GM12878 (cell line): ENCODE results near the gene DTNBP1. TPM values are rescaled to one million over a fixed set of nuclear protein-coding genes. Genes with fewer than 3 reads are reported as not detected.

Experiments
- ATAC-seq: fragments of 200-7000 bp; cut with Tn5 transposase; 3 replicates; pipeline ENCODE4 v1.9.1; 2020; ENCODE audit warnings: mild to moderate bottlenecking, moderate library complexity
- BruUV-seq: library from RNA; stranded (reverse); fragments of 400-500 nt; replicated peaks from 2 replicates; lab custom pipeline; 2021; lab: Mats Ljungman, UMichigan
- CTCF ChIA-PET: fragments of 300-600 bp; sonication (Branson Sonifier 250); formaldehyde crosslinking; extraction: SDS; loops from one replicate; lab custom pipeline; 2021; ENCODE audit warnings: inconsistent platforms; lab: Yijun Ruan, JAX
- POLR2A ChIA-PET: fragments of 350-600 bp; formaldehyde crosslinking; extraction: SDS; loops from one replicate; lab custom pipeline; 2021; ENCODE audit warnings: inconsistent platforms; lab: Charles Lee
- RAD21 ChIA-PET: fragments of 300-600 bp; sonication (Branson Sonifier 250); formaldehyde crosslinking; loops from one replicate; lab custom pipeline; 2023; ENCODE audit warnings: antibody characterized with exemption; ENCODE audit not compliant: unreplicated experiment; lab: Charles Lee
- SMC1A ChIA-PET: fragments of 300-600 bp; sonication (Branson Sonifier 250); formaldehyde crosslinking; loops from one replicate; lab custom pipeline; 2023; ENCODE audit not compliant: unreplicated experiment, uncharacterized antibody; lab: Charles Lee
- DNase-seq: peaks from one replicate; pipeline ENCODE4 v3.0.0-alpha.2; 2011; ENCODE audit warnings: low read depth, low spot score
- FAIRE-seq: peaks from 3 replicates; lab custom pipeline; 2011; peaks lifted over from hg19 to GRCh38; lab: Jason Lieb, UNC
- H2AFZ ChIP-seq: 2 replicates; pipeline ENCODE4 v1.6.0; 2011; ENCODE audit warnings: low read depth, low read length, control low read depth; ENCODE audit not compliant: control insufficient read depth
- H3K27ac ChIP-seq: 2 replicates; pipeline ENCODE4 v1.5.1; 2011; ENCODE audit warnings: control low read depth; ENCODE audit not compliant: control insufficient read depth, insufficient read depth
- H3K27me3 ChIP-seq, 2 experiments: replicated peaks in 1 of 2; 2 replicates each; pipeline versions ENCODE4 v1.6.0 to v1.6.1; 2011; ENCODE audit warnings: low read length in 1 of 2; ENCODE audit not compliant: control insufficient read depth in 2 of 2, insufficient read depth in 2 of 2
- H3K36me3 ChIP-seq, 2 experiments: 2 replicates each; pipeline ENCODE4 v1.5.1; 2011; ENCODE audit warnings: low read length in 1 of 2; ENCODE audit not compliant: control insufficient read depth in 2 of 2, insufficient read depth in 2 of 2
- H3K4me1 ChIP-seq: 2 replicates; pipeline ENCODE4 v1.6.1; 2011; ENCODE audit warnings: mild to moderate bottlenecking, low read length, moderate library complexity, mixed read lengths; ENCODE audit not compliant: control insufficient read depth, insufficient read depth
- H3K4me2 ChIP-seq: 2 replicates; pipeline ENCODE4 v1.6.0; 2011; ENCODE audit warnings: control low read depth; ENCODE audit not compliant: control insufficient read depth, insufficient read depth
- H3K4me3 ChIP-seq: fragments of 200-600 bp; sonication (generic); 2 replicates; pipeline ENCODE4 v1.5.1; 2016
- H3K79me2 ChIP-seq: 2 replicates; pipeline ENCODE4 v1.6.0; 2011; ENCODE audit warnings: low read length; ENCODE audit not compliant: control insufficient read depth, insufficient read depth
- H3K9ac ChIP-seq: 2 replicates; pipeline ENCODE4 v1.8.0; 2011; ENCODE audit warnings: low read length, control low read depth, mixed read lengths; ENCODE audit not compliant: control insufficient read depth, insufficient read depth
- H3K9me3 ChIP-seq: replicated peaks from 3 replicates; pipeline ENCODE4 v1.5.1; 2011; ENCODE audit warnings: mild to moderate bottlenecking, low read length; ENCODE audit not compliant: control insufficient read depth, insufficient read depth
- H4K20me1 ChIP-seq: 2 replicates; pipeline ENCODE4 v1.6.0; 2011; ENCODE audit not compliant: control insufficient read depth, insufficient read depth
- BCL11A ChIP-seq: IDR thresholded peaks from 2 replicates; pipeline ENCODE4 v1.6.1; 2011; ENCODE audit warnings: low read depth, low read length
- CBX5 ChIP-seq: sonication (generic); IDR thresholded peaks from 2 replicates; pipeline ENCODE4 v1.6.1; 2016; ENCODE audit warnings: low read depth, moderate library complexity, mild to moderate bottlenecking, inconsistent platforms
- ESRRA ChIP-seq: IDR thresholded peaks from 2 replicates; pipeline ENCODE4 v1.6.1; 2012; ENCODE audit warnings: mild to moderate bottlenecking, low read length, improper control_type of control experiment
- IKZF2 ChIP-seq, 2 experiments: fragments of 450-650 bp; IDR thresholded peaks; 2 replicates each; pipeline ENCODE4 v1.6.1; 2017; ENCODE audit warnings: mild to moderate bottlenecking in 2 of 2, moderate library complexity in 2 of 2
- RFX5 ChIP-seq: IDR thresholded peaks from 2 replicates; pipeline ENCODE4 v1.6.1; 2011; ENCODE audit warnings: low read depth, low read length, improper control_type of control experiment
- SMAD1 ChIP-seq: fragments of 450-650 bp; IDR thresholded peaks from 2 replicates; pipeline ENCODE4 v1.6.1; 2018; ENCODE audit warnings: mild to moderate bottlenecking, low read depth; ENCODE audit not compliant: partially characterized antibody
- SPI1 ChIP-seq: IDR thresholded peaks from 2 replicates; pipeline ENCODE4 v1.6.1; 2011; ENCODE audit warnings: low read depth, mild to moderate bottlenecking, low read length, moderate library complexity, borderline replicate concordance; ENCODE audit not compliant: insufficient read depth
- STAT3 ChIP-seq: IDR thresholded peaks from 2 replicates; pipeline ENCODE4 v1.6.1; 2011; ENCODE audit warnings: low read depth, low read length, improper control_type of control experiment
- SUZ12 ChIP-seq: fragments of 200-600 bp; sonication (generic); IDR thresholded peaks from one replicate; pipeline ENCODE4 v1.6.1; 2018; ENCODE audit warnings: antibody characterized with exemption, mild to moderate bottlenecking; ENCODE audit not compliant: unreplicated experiment
- WGBS: methylation state at CpG from one replicate; pipeline ENCODE4 v1.1.6; 2016; ENCODE audit warnings: low lambda C conversion rate; ENCODE audit not compliant: insufficient replicate concordance, insufficient coverage; ENCODE audit errors: missing lambda C conversion rate; 5-methylcytosine and 5-hydroxymethylcytosine counted together
- in situ Hi-C: fragments of 300-500 bp; cut with MboI; formaldehyde crosslinking; loops from 9 replicates; pipeline ENCODE4 v1.14.3; 2018; ENCODE audit warnings: mixed read lengths
- intact Hi-C: fragments of 100-400 bp; cut with micrococcal nuclease; formaldehyde crosslinking; loops from one replicate; pipeline ENCODE4 v1.14.2; 2022; ENCODE audit not compliant: unreplicated experiment
- polyA plus RNA-seq, 11 experiments: library from polyadenylated mRNA; depleted of rRNA in 4 of 11; unstranded in 6 of 11; stranded (reverse) in 5 of 11; fragments of >200 nt; fragmentation: Nextera tagmentation in 4 of 11; fragmentation: Illumina TruSeq in 1 of 11; extraction: Ambion mirVana in 4 of 11; extraction: Trizol in 1 of 11; gene quantifications; 1 replicate in 1 of 11; 2 replicates in 10 of 11; pipeline versions ENCODE4 v1.2.1 to v1.2.3, GENCODE V29; 2011 to 2016; ENCODE audit warnings: inconsistent platforms in 2 of 11, missing spikeins in 2 of 11, low read depth in 1 of 11
- total RNA-seq, 4 experiments: library from RNA; depleted of rRNA in 3 of 4; stranded (reverse); fragments of >200 nt in 3 of 4; fragmentation: Illumina TruSeq in 1 of 4; extraction: Trizol in 1 of 4; gene quantifications; 2 replicates each; pipeline versions ENCODE4 v1.2.1 to v1.2.3, GENCODE V29; 2013 to 2021
- TF ChIP-seq, protein P1 (sequence below): IDR thresholded peaks from 2 replicates; pipeline ENCODE4 v1.6.1; 2012; ENCODE audit warnings: low read depth, low read length, improper control_type of control experiment

The DTNBP1 gene
- total and polyA plus RNA-seq, 10 of the 15 experiments (the other 5 are each of a cell fraction or from before 2014, with no cell fraction given): 7.1 to 40.3 (median 20.1) TPM

DNA sequence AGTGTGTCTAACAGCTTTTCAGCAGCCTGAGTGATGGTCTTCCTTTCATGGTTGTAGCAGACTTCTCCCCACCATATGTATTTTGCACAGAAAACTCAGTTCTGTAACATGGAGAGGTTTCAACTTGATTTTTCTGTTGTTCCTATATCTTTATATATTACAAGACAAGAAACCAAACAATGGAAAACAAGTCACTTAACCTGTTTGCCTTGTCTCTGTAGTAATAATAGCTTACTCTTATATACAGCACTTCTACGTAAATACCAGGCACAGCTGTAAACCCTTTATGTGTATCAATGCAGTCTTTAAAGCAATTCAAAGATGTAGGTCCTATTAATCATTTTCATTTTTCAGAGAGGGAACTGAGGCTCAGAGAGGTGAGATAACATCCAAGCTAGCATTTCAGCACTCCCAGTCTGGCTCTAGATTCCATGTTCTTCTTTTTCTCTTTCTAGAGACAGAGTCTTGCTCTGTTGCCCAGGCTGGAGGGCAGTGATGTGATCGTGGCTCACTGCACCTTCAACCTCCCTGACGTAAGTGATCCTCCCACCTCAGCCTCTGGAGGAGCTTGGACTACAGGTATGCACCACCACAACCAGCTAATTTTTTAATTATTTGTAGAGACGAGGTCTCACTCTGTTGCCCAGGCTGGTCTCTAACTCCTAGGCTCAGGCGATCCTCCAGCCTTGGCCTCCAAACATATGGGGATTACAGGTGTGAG, 90.4 kb downstream of the DTNBP1 start:
- SMC1A ChIA-PET: interaction anchor here (1.3 to 3.2 kb wide), 5 partner anchors 11 to 53 kb away, joined by 4 to 10 read pairs (median 6); no protein-coding TSS in a partner anchor
- Histone ChIP-seq H3K79me2 (no peaks in the 10 kb centered on the region), H3K27me3 (no peaks in the 10 kb centered on the region), H3K27ac (no peak overlapping the region), H3K9me3 (no peaks in the 10 kb centered on the region; the same call in 2 of the 3 replicates), H2AFZ (no peak overlapping the region), H3K9ac (no peak overlapping the region), H3K36me3 (no peaks in the 10 kb centered on the region; a peak in 1 of 4 replicates), H4K20me1 (no peaks in the 10 kb centered on the region), H3K4me1 (peaks cover 5% of the 10 kb centered on the region), H3K4me2 (no peak overlapping the region), H3K4me3 (no peak overlapping the region)
- FAIRE-seq: no peak
- 97% methylated on average over 5 of the region's 5 CpGs for WGBS
- no peak for DNase-seq
- CTCF ChIA-PET: interaction anchor here (0.9 to 1.4 kb wide), 4 partner anchors 10 to 51 kb away, joined by 3 to 4 read pairs (median 4); no protein-coding TSS in a partner anchor
- POLR2A ChIA-PET: interaction anchor here (1.1 kb wide), 1 partner anchor 11 kb away, joined by 3 read pairs; no protein-coding TSS in a partner anchor
- in situ Hi-C loops (no loop called here), intact Hi-C loops (no loop called here)
- no peak for ATAC-seq
- RAD21 ChIA-PET: no interaction called here
- TF ChIP-seq RFX5 (no peak), BCL11A (no peak)
- TF ChIP-seq, protein P1, sequence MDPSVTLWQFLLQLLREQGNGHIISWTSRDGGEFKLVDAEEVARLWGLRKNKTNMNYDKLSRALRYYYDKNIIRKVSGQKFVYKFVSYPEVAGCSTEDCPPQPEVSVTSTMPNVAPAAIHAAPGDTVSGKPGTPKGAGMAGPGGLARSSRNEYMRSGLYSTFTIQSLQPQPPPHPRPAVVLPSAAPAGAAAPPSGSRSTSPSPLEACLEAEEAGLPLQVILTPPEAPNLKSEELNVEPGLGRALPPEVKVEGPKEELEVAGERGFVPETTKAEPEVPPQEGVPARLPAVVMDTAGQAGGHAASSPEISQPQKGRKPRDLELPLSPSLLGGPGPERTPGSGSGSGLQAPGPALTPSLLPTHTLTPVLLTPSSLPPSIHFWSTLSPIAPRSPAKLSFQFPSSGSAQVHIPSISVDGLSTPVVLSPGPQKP: no peak
- no TSS peak for BruUV-seq

DNA sequence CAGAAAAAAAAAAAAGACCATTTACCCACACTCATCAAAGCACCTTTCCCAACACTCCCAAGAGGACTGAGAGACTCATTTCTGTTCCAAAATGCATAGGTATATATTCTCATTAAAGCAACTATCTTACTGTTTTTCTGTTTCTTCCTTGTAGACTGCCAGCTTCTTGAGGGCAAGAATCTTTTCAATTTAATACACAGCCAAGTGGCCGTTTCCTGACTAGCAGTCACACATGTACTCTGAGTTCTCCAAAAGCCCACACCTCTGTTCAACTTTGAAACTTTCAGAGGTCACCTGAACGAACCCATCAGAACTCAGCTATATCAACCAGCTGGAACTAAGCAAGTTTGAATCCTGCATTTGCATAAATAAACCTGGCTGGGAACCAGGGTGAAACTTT, 92.7 kb downstream of the DTNBP1 start:
- FAIRE-seq: no peak
- Histone ChIP-seq H3K36me3 (no peaks in the 10 kb centered on the region; a peak in 1 of 4 replicates), H3K79me2 (no peaks in the 10 kb centered on the region), H4K20me1 (no peaks in the 10 kb centered on the region), H3K27ac (no peak overlapping the region), H3K9me3 (no peaks in the 10 kb centered on the region; the same call in 2 of the 3 replicates), H3K27me3 (no peaks in the 10 kb centered on the region), H2AFZ (no peak overlapping the region), H3K9ac (no peak overlapping the region), H3K4me3 (no peak overlapping the region), H3K4me1 (no peaks in the 10 kb centered on the region), H3K4me2 (no peak overlapping the region)
- WGBS: 95% methylated on average over 2 of the region's 2 CpGs
- SMC1A ChIA-PET: interaction anchor here (0.9 to 3.2 kb wide), 4 partner anchors 11 to 43 kb away, joined by 3 to 9 read pairs (median 4); no protein-coding TSS in a partner anchor
- in situ Hi-C loops (no loop called here), intact Hi-C loops (no loop called here)
- CTCF ChIA-PET: interaction anchor here (1.4 kb wide), 1 partner anchor 635 kb away, joined by 4 read pairs; no protein-coding TSS in a partner anchor
- POLR2A ChIA-PET: interaction anchor here (1.3 kb wide), 1 partner anchor 12 kb away, joined by 3 read pairs; no protein-coding TSS in a partner anchor
- no peak for DNase-seq
- RAD21 ChIA-PET: no interaction called here
- no TSS peak for BruUV-seq
- ATAC-seq: no peak
- TF ChIP-seq CBX5: no peak
- TF ChIP-seq IKZF2 (IDR thresholded peaks at IDR 0.05): no peak
- TF ChIP-seq ESRRA: no peak
- no peak for TF ChIP-seq SMAD1
- no peak for TF ChIP-seq SUZ12
- no peak for TF ChIP-seq STAT3
- no peak for TF ChIP-seq SPI1
